PC-3 (cell line): ENCODE measurements around the gene PMF1. TPM values are rescaled to one million over a fixed set of nuclear protein-coding genes. Genes with fewer than 3 reads are reported as not detected.

Experiments used
- ATAC-seq: fragments of 200-7000 bp; cut with Tn5 transposase; 2 replicates; pipeline ENCODE4 v1.9.1; 2020; ENCODE audit warnings: mild to moderate bottlenecking, moderate library complexity
- BruUV-seq: library from RNA; stranded (reverse); fragments of 400-500 nt; replicated peaks from 2 replicates; lab custom pipeline; 2021; lab: Mats Ljungman, UMichigan
- CTCF ChIA-PET: fragments of 300-600 bp; sonication (Branson Sonifier 250); formaldehyde crosslinking; loops from one replicate; lab custom pipeline; 2022; ENCODE audit warnings: antibody characterized with exemption; lab: Charles Lee
- POLR2A ChIA-PET: fragments of 300-600 bp; sonication (Branson Sonifier 250); formaldehyde crosslinking; loops from one replicate; lab custom pipeline; 2022; ENCODE audit warnings: antibody characterized with exemption; ENCODE audit not compliant: unreplicated experiment; lab: Charles Lee
- DNase-seq: peaks from one replicate; pipeline ENCODE4 v3.0.0-alpha.2; 2015
- H2AFZ ChIP-seq: fragments of 300-600 bp; sonication (generic); 2 replicates; pipeline ENCODE4 v1.6.0; 2016; ENCODE audit warnings: antibody characterized with exemption, low read length
- H3F3A ChIP-seq: fragments of 300-600 bp; sonication (generic); one replicate; pipeline ENCODE4 v1.6.0; 2017; ENCODE audit warnings: antibody characterized with exemption, low read length, control low read depth, mild to moderate bottlenecking; ENCODE audit not compliant: unreplicated experiment
- H3K27ac ChIP-seq: fragments of 300-600 bp; sonication (generic); 2 replicates; pipeline ENCODE4 v1.5.1; 2016; ENCODE audit warnings: mild to moderate bottlenecking, low read length
- H3K27me3 ChIP-seq: fragments of 300-600 bp; sonication (generic); 2 replicates; pipeline ENCODE4 v1.6.1; 2016; ENCODE audit warnings: low read length, mixed read lengths
- H3K36me3 ChIP-seq: fragments of 300-600 bp; sonication (generic); 2 replicates; pipeline ENCODE4 v1.6.1; 2016; ENCODE audit warnings: low read depth, mixed run types, low read length, mixed read lengths
- H3K4me1 ChIP-seq: fragments of 300-600 bp; sonication (generic); 2 replicates; pipeline ENCODE4 v1.5.1; 2016; ENCODE audit warnings: low read length; ENCODE audit not compliant: insufficient read depth
- H3K4me2 ChIP-seq: fragments of 300-600 bp; sonication (generic); 2 replicates; pipeline ENCODE4 v1.6.0; 2016; ENCODE audit warnings: low read length
- H3K4me3 ChIP-seq: fragments of 300-600 bp; sonication (generic); 2 replicates; pipeline ENCODE4 v1.5.1; 2016; ENCODE audit warnings: mild to moderate bottlenecking, low read length, mixed read lengths
- H3K79me2 ChIP-seq: fragments of 300-600 bp; sonication (generic); 2 replicates; pipeline ENCODE4 v1.6.1; 2017; ENCODE audit warnings: low read length, mixed read lengths
- H3K9ac ChIP-seq: fragments of 300-600 bp; sonication (generic); 2 replicates; pipeline ENCODE4 v1.6.0; 2016; ENCODE audit warnings: mild to moderate bottlenecking, low read length
- H3K9me2 ChIP-seq: fragments of 300-600 bp; sonication (generic); replicated peaks from 2 replicates; pipeline ENCODE4 v1.6.1; 2016; ENCODE audit warnings: mixed run types, low read length, mixed read lengths
- H3K9me3 ChIP-seq: fragments of 300-600 bp; sonication (generic); 2 replicates; pipeline ENCODE4 v1.6.1; 2016; ENCODE audit warnings: low read length, mixed read lengths
- H4K20me1 ChIP-seq: fragments of 300-600 bp; sonication (generic); 2 replicates; pipeline ENCODE4 v1.6.1; 2016; ENCODE audit warnings: low read length, mixed read lengths
- CTCF ChIP-seq: fragments of 300-600 bp; sonication (generic); conservative IDR thresholded peaks from 2 replicates; pipeline ENCODE4 v1.5.1; 2017; ENCODE audit warnings: antibody characterized with exemption, low read depth, mild to moderate bottlenecking, low read length
- EZH2 ChIP-seq: fragments of 300-600 bp; sonication (generic); IDR thresholded peaks from one replicate; pipeline ENCODE4 v1.6.1; 2017; ENCODE audit warnings: antibody characterized with exemption, mild to moderate bottlenecking, low read length; ENCODE audit not compliant: unreplicated experiment
- EZH2phosphoT487 ChIP-seq: fragments of 300-600 bp; sonication (generic); IDR thresholded peaks from 2 replicates; pipeline ENCODE4 v1.6.1; 2018; ENCODE audit warnings: mild to moderate bottlenecking, antibody characterized with exemption, low read length, borderline replicate concordance
- intact Hi-C: fragments of 100-400 bp; cut with micrococcal nuclease; formaldehyde crosslinking; loops from 2 replicates; pipeline ENCODE4 v1.9.0; 2023
- total RNA-seq: library from RNA; depleted of rRNA; stranded (reverse); fragments of >200 nt; gene quantifications from 2 replicates; pipeline ENCODE4 v1.2.3, GENCODE V29; 2014

The PMF1 gene
- total RNA-seq, 1 experiment from 2014 or later: 131 TPM

- H3K9ac ChIP-seq: no peak overlapping the region
- ATAC-seq (peak; percentile 8; the same call in 1 of the 2 replicates), DNase-seq (peak; percentile 67)
- no peaks in the 10 kb centered on the region for H3F3A ChIP-seq
- no peaks in the 10 kb centered on the region for H4K20me1 ChIP-seq
- TF ChIP-seq EZH2phosphoT487 (no peak), EZH2 (no peak), CTCF (no peak)
- ChIA-PET CTCF (interaction anchor here (0.6 to 1.3 kb wide), 4 partner anchors 8 to 116 kb away, joined by 3 to 10 read pairs (median 4); no protein-coding TSS in a partner anchor), POLR2A (no interaction called here)
- H3K4me3 ChIP-seq: no peak overlapping the region
- H2AFZ ChIP-seq: no peak overlapping the region
- H3K4me2 ChIP-seq: peak overlapping the region; percentile 53
- H3K9me2 ChIP-seq: no peaks in the 10 kb centered on the region
- H3K36me3 ChIP-seq: no peaks in the 10 kb centered on the region
- H3K9me3 ChIP-seq: no peaks in the 10 kb centered on the region
- no TSS peak for BruUV-seq
- no peaks in the 10 kb centered on the region for H3K27me3 ChIP-seq
- H3K27ac ChIP-seq: peak overlapping the region; percentile 22
- peaks cover 23% of the 10 kb centered on the region for H3K4me1 ChIP-seq
- peaks cover 32% of the 10 kb centered on the region for H3K79me2 ChIP-seq
- intact Hi-C loops: no loop called here
Observed at GRCh38 chr1:156217871-156218270, 5.1 kb downstream of the PMF1 start.

GRCh38 chr1:156220226-156220625, 7.4 kb downstream of the PMF1 start:
- Histone ChIP-seq H3K4me3 (no peak overlapping the region), H3K9me3 (no peaks in the 10 kb centered on the region), H3K79me2 (peaks cover 16% of the 10 kb centered on the region), H3K27me3 (no peaks in the 10 kb centered on the region), H2AFZ (no peak overlapping the region), H3K9ac (no peak overlapping the region), H3K36me3 (peaks cover 8% of the 10 kb centered on the region), H3F3A (no peaks in the 10 kb centered on the region), H3K4me1 (peaks cover 23% of the 10 kb centered on the region), H4K20me1 (no peaks in the 10 kb centered on the region), H3K4me2 (no peak overlapping the region), H3K27ac (no peak overlapping the region), H3K9me2 (no peaks in the 10 kb centered on the region)
- intact Hi-C loops: no loop called here
- CTCF ChIA-PET: no interaction called here
- DNase-seq: no peak
- BruUV-seq: no TSS peak
- ATAC-seq: no peak
- POLR2A ChIA-PET: no interaction called here
- TF ChIP-seq EZH2phosphoT487: no peak
- TF ChIP-seq EZH2: no peak
- TF ChIP-seq CTCF: no peak

- Histone ChIP-seq H3K79me2 (peaks cover 10% of the 10 kb centered on the region), H2AFZ (no peak overlapping the region), H3K27me3 (no peaks in the 10 kb centered on the region), H3K9me2 (no peaks in the 10 kb centered on the region), H3K4me1 (peaks cover 23% of the 10 kb centered on the region), H3K9me3 (no peaks in the 10 kb centered on the region), H4K20me1 (no peaks in the 10 kb centered on the region), H3K27ac (no peak overlapping the region), H3K36me3 (peaks cover 8% of the 10 kb centered on the region), H3K4me3 (no peak overlapping the region), H3K9ac (no peak overlapping the region), H3F3A (no peaks in the 10 kb centered on the region), H3K4me2 (no peak overlapping the region)
- no peak for DNase-seq
- ChIA-PET CTCF (no interaction called here), POLR2A (no interaction called here)
- no peak for ATAC-seq
- TF ChIP-seq EZH2phosphoT487 (no peak), CTCF (no peak), EZH2 (no peak)
- no TSS peak for BruUV-seq
- intact Hi-C loops: no loop called here
Observed at GRCh38 chr1:156221986-156222692, 9.3 kb downstream of the PMF1 start.
